T-helper 2 cell treated with Interferon-gamma antibody and Interleukin-4, amounts not matched to agents 5 μg/mL and 100 μg/mL, for 36 hours (primary cell): Measurements from ENCODE around the gene MCEMP1.
A peak's percentile ranks its signal among the peaks of the same experiment; 100 is the strongest.

Experiments used
- DNase-seq: peaks from one replicate; pipeline ENCODE4 v3.0.0; 2021; ENCODE audit warnings: low spot score
- H3K27ac Mint-ChIP-seq: one replicate; pipeline ENCODE4 v1.8.0; 2021; ENCODE audit warnings: mild to moderate bottlenecking, mixed read lengths
- H3K27me3 Mint-ChIP-seq: one replicate; pipeline ENCODE4 v1.8.0; 2021; ENCODE audit warnings: low read depth, mixed read lengths
- H3K36me3 Mint-ChIP-seq: one replicate; pipeline ENCODE4 v1.8.0; 2021; ENCODE audit warnings: low read depth, mixed read lengths
- H3K4me1 Mint-ChIP-seq: one replicate; pipeline ENCODE4 v1.8.0; 2021; ENCODE audit warnings: low read depth, mixed read lengths
- H3K4me3 Mint-ChIP-seq: one replicate; pipeline ENCODE4 v1.8.0; 2022; ENCODE audit warnings: mild to moderate bottlenecking, moderate library complexity, mixed read lengths
- H3K9me3 Mint-ChIP-seq: one replicate; pipeline ENCODE4 v1.8.0; 2021; ENCODE audit warnings: mixed read lengths

The MCEMP1 gene

GRCh38 chr19:7705387-7706187 is 28.7 kb downstream of the MCEMP1 start:
- H3K27ac Mint-ChIP-seq = peak overlapping the region; percentile 89
- peak; percentile 69 for DNase-seq
- H3K4me1 Mint-ChIP-seq = peaks cover 19% of the 10 kb centered on the region

DNA sequence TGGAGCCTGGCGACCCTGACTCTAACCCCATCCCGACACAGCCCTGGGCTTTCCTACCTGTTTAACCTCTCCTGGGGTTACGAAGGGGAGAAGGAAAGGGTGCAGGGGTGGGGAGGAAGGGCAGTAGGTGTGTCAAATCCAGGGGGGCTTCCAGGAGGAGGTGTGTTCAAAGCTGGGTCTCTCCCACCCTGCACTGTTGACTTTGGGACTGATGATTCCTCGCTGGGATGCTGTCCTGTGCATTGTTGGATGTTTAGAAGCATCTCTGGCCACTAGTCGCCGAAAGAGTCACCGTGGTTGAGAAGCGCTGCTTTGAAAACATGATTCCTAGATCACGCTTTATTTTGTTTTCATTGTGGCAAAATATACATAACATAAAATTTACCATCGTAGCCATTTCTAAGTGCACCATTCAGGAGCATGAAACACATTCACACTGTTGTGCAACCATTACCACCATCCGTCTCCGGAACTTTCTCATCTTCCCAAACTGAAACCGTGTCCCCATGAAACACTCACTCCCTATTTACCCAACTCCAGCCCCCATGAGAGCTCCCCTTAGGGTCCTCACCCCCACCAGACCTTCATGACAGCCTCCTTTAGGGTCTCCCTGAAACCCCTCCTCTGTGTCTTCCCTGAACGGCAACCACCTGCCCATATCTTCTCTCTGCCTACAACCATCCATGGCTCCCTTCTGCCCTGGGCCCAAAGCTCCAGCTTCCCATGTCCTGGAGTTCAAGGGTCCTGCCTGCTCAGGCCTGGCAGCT is 29.5 kb downstream of the MCEMP1 start:
- no peaks in the 10 kb centered on the region for H3K9me3 Mint-ChIP-seq
- peaks cover 5% of the 10 kb centered on the region for H3K27me3 Mint-ChIP-seq
- H3K4me3 Mint-ChIP-seq = peak overlapping the region; percentile 69
- H3K27ac Mint-ChIP-seq = peak overlapping the region; percentile 89
- DNase-seq = no peak
- peaks cover 19% of the 10 kb centered on the region for H3K4me1 Mint-ChIP-seq
- no peaks in the 10 kb centered on the region for H3K36me3 Mint-ChIP-seq

More at GRCh38 chr19:7705387-7706187, 28.7 kb downstream of the MCEMP1 start:
- Mint-ChIP-seq H3K9me3 (no peaks in the 10 kb centered on the region), H3K27me3 (peaks cover 5% of the 10 kb centered on the region), H3K4me3 (peak overlapping the region; percentile 69), H3K36me3 (no peaks in the 10 kb centered on the region)

DNA sequence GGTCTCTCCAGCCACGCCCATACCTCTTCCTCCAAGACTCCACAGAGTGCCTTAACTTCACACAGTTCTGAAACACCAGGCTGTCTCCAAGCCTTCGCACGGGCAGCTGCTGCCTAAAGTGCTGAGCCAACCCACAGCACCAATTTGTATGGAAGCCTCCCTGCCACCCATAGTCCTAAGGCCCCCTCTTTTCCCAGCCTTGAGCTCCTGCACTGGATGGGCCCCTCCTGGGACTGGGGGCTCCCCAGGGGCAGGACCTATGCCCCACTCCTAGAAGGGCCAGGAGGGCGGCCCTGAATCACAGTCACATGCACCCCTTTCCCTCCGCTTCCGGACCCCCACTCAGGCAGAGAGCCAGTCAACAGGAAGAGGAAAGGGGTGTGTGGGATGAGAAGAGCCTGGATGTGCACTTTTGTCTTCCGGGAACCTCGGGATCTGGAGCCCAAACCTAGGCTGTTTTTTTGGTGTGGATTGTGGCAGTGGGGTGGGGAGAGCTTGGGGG is 30.1 kb downstream of the MCEMP1 start:
- no peak for DNase-seq
- Mint-ChIP-seq H3K4me1 (peaks cover 19% of the 10 kb centered on the region), H3K27ac (peak overlapping the region; percentile 70), H3K9me3 (no peaks in the 10 kb centered on the region), H3K4me3 (peak overlapping the region; percentile 52), H3K36me3 (no peaks in the 10 kb centered on the region), H3K27me3 (peaks cover 4% of the 10 kb centered on the region)

GRCh38 chr19:7709932-7710460 is 33.1 kb downstream of the MCEMP1 start:
- H3K36me3 Mint-ChIP-seq = no peaks in the 10 kb centered on the region
- H3K4me3 Mint-ChIP-seq = no peak overlapping the region
- no peak overlapping the region for H3K27ac Mint-ChIP-seq
- H3K27me3 Mint-ChIP-seq = peaks cover 3% of the 10 kb centered on the region
- H3K4me1 Mint-ChIP-seq = peaks cover 19% of the 10 kb centered on the region
- DNase-seq = no peak
- H3K9me3 Mint-ChIP-seq = no peaks in the 10 kb centered on the region

- Mint-ChIP-seq H3K27me3 (peaks cover 3% of the 10 kb centered on the region), H3K27ac (no peak overlapping the region), H3K4me3 (no peak overlapping the region), H3K4me1 (peaks cover 17% of the 10 kb centered on the region), H3K9me3 (no peaks in the 10 kb centered on the region), H3K36me3 (no peaks in the 10 kb centered on the region)
- DNase-seq = no peak
Measured at GRCh38 chr19:7710616-7711015, 33.7 kb downstream of the MCEMP1 start.

DNA sequence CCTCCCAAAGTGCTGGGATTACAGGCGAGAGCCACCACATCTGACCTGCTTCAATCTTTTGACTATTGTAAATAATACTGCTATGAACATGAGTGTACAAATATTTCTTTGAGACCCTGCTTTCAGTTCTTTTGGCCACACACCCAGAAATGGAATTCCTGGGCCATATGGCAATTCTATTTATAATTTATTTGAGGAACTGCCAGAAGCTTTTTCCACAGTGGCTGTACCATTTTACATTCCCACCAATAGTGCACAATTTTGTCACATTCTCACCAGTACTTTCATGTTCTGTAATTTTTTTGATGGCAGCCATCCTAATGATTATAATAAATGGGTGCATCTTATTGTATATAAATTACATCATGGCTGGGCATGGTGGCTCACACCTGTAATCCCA is 38.8 kb downstream of the MCEMP1 start:
- Mint-ChIP-seq H3K27ac (no peak overlapping the region), H3K4me1 (no peaks in the 10 kb centered on the region), H3K9me3 (peaks cover 5% of the 10 kb centered on the region), H3K27me3 (peaks cover 3% of the 10 kb centered on the region), H3K36me3 (no peaks in the 10 kb centered on the region), H3K4me3 (no peak overlapping the region)
- DNase-seq = no peak

DNA sequence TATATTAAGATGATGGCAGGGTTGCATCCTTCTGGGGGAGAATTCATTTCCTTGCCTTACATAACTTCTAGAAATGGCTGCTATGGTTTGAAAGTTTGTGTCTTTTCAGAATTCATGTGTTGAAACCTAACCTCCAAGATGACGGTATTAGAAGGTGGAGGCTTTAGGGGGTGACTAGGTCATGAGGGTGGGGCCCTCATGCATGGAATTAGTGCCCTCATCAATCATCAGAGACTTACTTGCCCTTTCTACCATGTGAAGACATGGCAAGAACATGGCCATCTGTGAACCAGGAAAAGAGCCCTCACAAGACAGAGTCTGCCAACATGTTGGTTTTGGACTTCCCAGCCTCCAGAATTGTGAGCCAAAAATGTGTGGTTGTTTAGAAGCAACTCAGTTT is 39.9 kb downstream of the MCEMP1 start:
- DNase-seq = no peak
- peaks cover 3% of the 10 kb centered on the region for H3K27me3 Mint-ChIP-seq
- H3K36me3 Mint-ChIP-seq = no peaks in the 10 kb centered on the region
- H3K4me3 Mint-ChIP-seq = no peak overlapping the region
- no peak overlapping the region for H3K27ac Mint-ChIP-seq
- peaks cover 5% of the 10 kb centered on the region for H3K9me3 Mint-ChIP-seq
- no peaks in the 10 kb centered on the region for H3K4me1 Mint-ChIP-seq

GRCh38 chr19:7718668-7719067 is 41.8 kb downstream of the MCEMP1 start:
- H3K27ac Mint-ChIP-seq = no peak overlapping the region
- no peak overlapping the region for H3K4me3 Mint-ChIP-seq
- no peaks in the 10 kb centered on the region for H3K36me3 Mint-ChIP-seq
- H3K27me3 Mint-ChIP-seq = peaks cover 6% of the 10 kb centered on the region
- H3K4me1 Mint-ChIP-seq = no peaks in the 10 kb centered on the region
- peaks cover 5% of the 10 kb centered on the region for H3K9me3 Mint-ChIP-seq
- no peak for DNase-seq

DNA sequence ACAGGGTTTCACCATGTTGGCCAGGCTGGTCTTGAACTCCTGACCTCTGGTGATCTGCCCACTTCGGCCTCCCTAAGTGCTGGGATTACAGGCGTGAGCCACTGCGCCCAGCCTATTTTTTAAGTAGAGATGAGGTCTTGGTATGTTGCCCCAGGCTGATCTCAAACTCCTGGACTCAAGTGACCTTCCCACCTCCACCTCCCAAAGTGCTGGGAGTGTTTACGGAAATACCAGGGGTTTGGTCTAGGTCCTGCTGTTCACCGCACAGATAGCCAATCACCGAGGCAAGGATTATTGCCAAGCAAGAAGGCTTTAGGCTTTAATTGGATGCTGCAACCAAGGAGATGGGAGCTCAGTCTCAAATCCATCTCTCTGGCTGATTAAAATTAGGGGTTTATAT is 43.5 kb downstream of the MCEMP1 start:
- Mint-ChIP-seq H3K27me3 (peaks cover 3% of the 10 kb centered on the region), H3K36me3 (no peaks in the 10 kb centered on the region), H3K9me3 (peaks cover 5% of the 10 kb centered on the region), H3K4me1 (no peaks in the 10 kb centered on the region), H3K27ac (no peak overlapping the region), H3K4me3 (no peak overlapping the region)
- DNase-seq = no peak

DNA sequence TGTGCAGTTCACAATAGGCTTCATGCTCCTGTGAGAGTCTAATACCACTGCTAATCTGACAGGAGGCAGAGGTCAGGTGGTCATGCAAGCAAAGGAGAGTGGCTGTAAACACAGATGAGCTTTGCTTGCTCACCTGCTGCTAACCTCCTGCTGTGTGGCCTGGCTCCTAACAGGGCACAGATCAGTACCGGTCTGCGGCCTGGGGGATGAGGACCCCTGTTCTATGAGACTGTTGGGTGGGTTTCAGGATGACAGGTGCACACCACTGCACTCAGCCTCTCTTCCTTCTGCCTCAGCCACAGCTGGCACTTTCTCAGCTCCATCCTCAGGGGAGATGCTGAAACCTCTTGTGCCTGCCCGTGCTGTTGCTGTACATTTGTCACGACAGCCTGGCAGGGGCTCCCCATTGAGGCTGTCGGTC is 45.4 kb downstream of the MCEMP1 start:
- H3K27ac Mint-ChIP-seq = no peak overlapping the region
- H3K27me3 Mint-ChIP-seq = peaks cover 5% of the 10 kb centered on the region
- H3K9me3 Mint-ChIP-seq = no peaks in the 10 kb centered on the region
- H3K4me3 Mint-ChIP-seq = no peak overlapping the region
- no peak for DNase-seq
- H3K4me1 Mint-ChIP-seq = no peaks in the 10 kb centered on the region
- H3K36me3 Mint-ChIP-seq = no peaks in the 10 kb centered on the region

- no peaks in the 10 kb centered on the region for H3K4me1 Mint-ChIP-seq
- no peaks in the 10 kb centered on the region for H3K9me3 Mint-ChIP-seq
- H3K36me3 Mint-ChIP-seq = no peaks in the 10 kb centered on the region
- H3K4me3 Mint-ChIP-seq = no peak overlapping the region
- no peak overlapping the region for H3K27ac Mint-ChIP-seq
- H3K27me3 Mint-ChIP-seq = peaks cover 34% of the 10 kb centered on the region
- DNase-seq = no peak
Measured at GRCh38 chr19:7725791-7726190, 48.9 kb downstream of the MCEMP1 start.

GRCh38 chr19:7729211-7729610 is 52.3 kb downstream of the MCEMP1 start:
- peaks cover 40% of the 10 kb centered on the region for H3K27me3 Mint-ChIP-seq
- H3K4me3 Mint-ChIP-seq = no peak overlapping the region
- no peak for DNase-seq
- no peaks in the 10 kb centered on the region for H3K4me1 Mint-ChIP-seq
- H3K9me3 Mint-ChIP-seq = no peaks in the 10 kb centered on the region
- no peaks in the 10 kb centered on the region for H3K36me3 Mint-ChIP-seq
- no peak overlapping the region for H3K27ac Mint-ChIP-seq
